Activated CD4-positive, alpha-beta memory T cell treated with anti-CD3 and anti-CD28 coated beads for 36 hours (primary cell): Measurements from ENCODE around the gene TTYH1. TPM values are rescaled to one million over a fixed set of nuclear protein-coding genes. Genes with fewer than 3 reads are reported as not detected.
A peak's percentile ranks its signal among the peaks of the same experiment; 100 is the strongest.

Experiments
- CTCF ChIA-PET: fragments of 350-600 bp; sonication (Branson Sonifier 250); formaldehyde crosslinking; loops from one replicate; lab custom pipeline; 2021; ENCODE audit warnings: antibody characterized with exemption, inconsistent platforms; lab: Charles Lee
- POLR2A ChIA-PET: fragments of 350-600 bp; sonication (Branson Sonifier 250); formaldehyde crosslinking; loops from one replicate; lab custom pipeline; 2021; ENCODE audit warnings: antibody characterized with exemption; lab: Charles Lee
- DNase-seq: peaks from one replicate; pipeline ENCODE4 v3.0.0-alpha.2; 2020
- H3K27ac Mint-ChIP-seq: one replicate; pipeline ENCODE4 v1.8.0; 2021; ENCODE audit warnings: mixed read lengths
- H3K27me3 Mint-ChIP-seq: one replicate; pipeline ENCODE4 v1.8.0; 2021; ENCODE audit warnings: mixed read lengths
- H3K36me3 Mint-ChIP-seq: one replicate; pipeline ENCODE4 v1.8.0; 2021; ENCODE audit warnings: mixed read lengths
- H3K4me1 Mint-ChIP-seq: one replicate; pipeline ENCODE4 v1.8.0; 2021; ENCODE audit warnings: low read depth, mixed read lengths
- H3K4me3 Mint-ChIP-seq: one replicate; pipeline ENCODE4 v1.8.0; 2021; ENCODE audit warnings: mild to moderate bottlenecking, mixed read lengths
- H3K9me3 Mint-ChIP-seq: one replicate; pipeline ENCODE4 v1.8.0; 2021; ENCODE audit warnings: mixed read lengths
- intact Hi-C: fragments of 100-400 bp; cut with micrococcal nuclease; formaldehyde crosslinking; loops from one replicate; pipeline ENCODE4 v1.15.1; 2023
- total RNA-seq, 2 experiments: library from RNA; stranded (reverse); gene quantifications; one replicate each; pipeline ENCODE4 v1.2.3, GENCODE V29; 2021

Gene TTYH1
- total RNA-seq, 2 experiments from 2014 or later = not detected

- ChIA-PET CTCF (no interaction called here), POLR2A (no interaction called here)
- intact Hi-C loops = no loop called here
- Mint-ChIP-seq H3K9me3 (no peaks in the 10 kb centered on the region), H3K36me3 (no peaks in the 10 kb centered on the region), H3K4me3 (no peak overlapping the region), H3K4me1 (peaks cover 5% of the 10 kb centered on the region), H3K27me3 (peaks cover 19% of the 10 kb centered on the region), H3K27ac (no peak overlapping the region)
- no peak for DNase-seq
Observed at GRCh38 chr19:54395685-54396084, 19.6 kb upstream of the TTYH1 start.

GRCh38 chr19:54399189-54399588 is 16.1 kb upstream of the TTYH1 start:
- no peak for DNase-seq
- H3K27ac Mint-ChIP-seq = no peak overlapping the region
- H3K36me3 Mint-ChIP-seq = no peaks in the 10 kb centered on the region
- POLR2A ChIA-PET = no interaction called here
- no peaks in the 10 kb centered on the region for H3K4me1 Mint-ChIP-seq
- CTCF ChIA-PET = interaction anchor here (1.0 kb wide), 1 partner anchor 38 kb away, joined by 3 read pairs; no protein-coding TSS in a partner anchor
- peaks cover 9% of the 10 kb centered on the region for H3K27me3 Mint-ChIP-seq
- intact Hi-C loops = no loop called here
- no peak overlapping the region for H3K4me3 Mint-ChIP-seq
- H3K9me3 Mint-ChIP-seq = no peaks in the 10 kb centered on the region

DNA sequence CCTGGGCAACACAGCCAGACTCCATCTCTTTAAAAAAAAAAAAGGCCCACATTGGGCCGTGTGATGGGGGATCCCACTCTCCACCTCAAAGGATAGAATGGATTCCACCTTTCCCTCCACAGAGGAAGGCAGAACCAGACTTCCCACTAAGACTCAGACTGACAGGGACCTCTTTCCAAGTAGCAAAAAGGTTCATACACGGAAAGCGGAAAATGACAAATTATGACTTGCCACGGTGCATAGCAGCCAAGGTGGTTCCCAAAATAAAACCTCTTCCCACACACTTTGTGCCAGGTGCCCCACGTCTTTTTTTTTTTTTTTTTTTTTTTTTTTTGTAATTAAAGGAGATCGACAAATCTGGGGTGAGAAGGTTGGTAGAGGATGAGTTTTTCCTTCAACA is 14.4 kb upstream of the TTYH1 start:
- no peak for DNase-seq
- CTCF ChIA-PET = interaction anchor here (1.4 kb wide), 1 partner anchor 9 kb away, joined by 3 read pairs; no protein-coding TSS in a partner anchor
- H3K4me3 Mint-ChIP-seq = no peak overlapping the region

DNA sequence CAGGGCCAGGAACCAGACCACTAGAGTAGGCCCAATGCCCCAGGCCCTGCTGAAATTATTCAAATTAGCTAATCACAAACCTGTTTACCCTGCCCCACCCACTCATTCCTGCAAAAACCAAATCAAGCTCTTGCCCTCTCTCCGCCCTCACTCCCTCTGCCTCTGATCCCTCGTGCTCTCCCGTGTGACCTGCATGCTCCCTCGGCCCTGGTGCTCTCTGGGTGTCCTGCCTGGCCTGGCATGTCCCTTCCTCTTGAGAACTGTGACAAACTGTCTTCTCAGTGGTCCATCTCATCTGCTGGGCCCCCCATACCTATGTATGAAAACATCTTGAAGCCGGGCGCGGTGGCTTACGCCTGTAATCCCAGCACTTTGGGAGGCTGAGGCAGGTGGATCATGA is 12.2 kb upstream of the TTYH1 start:
- DNase-seq = no peak
- Mint-ChIP-seq H3K4me3 (no peak overlapping the region), H3K9me3 (peaks cover 5% of the 10 kb centered on the region), H3K4me1 (no peaks in the 10 kb centered on the region), H3K27me3 (peaks cover 1% of the 10 kb centered on the region), H3K36me3 (no peaks in the 10 kb centered on the region), H3K27ac (no peak overlapping the region)
- intact Hi-C loops = no loop called here
- ChIA-PET POLR2A (no interaction called here), CTCF (no interaction called here)

More for the DNA sequence above, 14.4 kb upstream of the TTYH1 start:
- Mint-ChIP-seq H3K4me1 (no peaks in the 10 kb centered on the region), H3K27me3 (peaks cover 5% of the 10 kb centered on the region), H3K9me3 (no peaks in the 10 kb centered on the region), H3K27ac (no peak overlapping the region), H3K36me3 (no peaks in the 10 kb centered on the region)
- intact Hi-C loops = no loop called here
- POLR2A ChIA-PET = no interaction called here

DNA sequence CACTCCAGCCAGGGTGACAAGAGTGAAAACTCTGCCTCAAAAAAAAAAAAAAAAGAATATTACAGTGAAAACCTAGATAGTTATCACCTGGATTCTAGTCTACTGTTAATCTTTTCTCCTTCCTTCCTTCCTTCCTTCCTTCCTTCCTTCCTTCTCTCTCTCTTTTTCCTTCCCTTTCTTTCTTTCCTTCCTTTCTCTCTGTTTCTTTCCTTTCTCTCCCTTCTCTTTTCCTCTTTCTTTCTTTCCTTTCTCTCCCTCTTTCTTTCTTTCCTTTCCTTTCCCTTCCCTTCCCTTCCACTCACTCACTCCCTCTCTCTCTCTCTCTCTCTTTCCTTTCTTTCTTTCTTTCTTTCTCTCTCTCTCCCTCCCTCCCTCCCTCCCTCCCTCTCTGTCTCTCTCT is 9.6 kb upstream of the TTYH1 start:
- ChIA-PET CTCF (no interaction called here), POLR2A (no interaction called here)
- Mint-ChIP-seq H3K27me3 (peaks cover 1% of the 10 kb centered on the region), H3K27ac (no peak overlapping the region), H3K36me3 (peaks cover 2% of the 10 kb centered on the region), H3K9me3 (peaks cover 10% of the 10 kb centered on the region), H3K4me1 (no peaks in the 10 kb centered on the region), H3K4me3 (no peak overlapping the region)
- DNase-seq = no peak
- intact Hi-C loops = no loop called here

GRCh38 chr19:54407780-54408179 is 7.5 kb upstream of the TTYH1 start:
- H3K36me3 Mint-ChIP-seq = peaks cover 2% of the 10 kb centered on the region
- no peak overlapping the region for H3K4me3 Mint-ChIP-seq
- ChIA-PET CTCF (no interaction called here), POLR2A (no interaction called here)
- H3K9me3 Mint-ChIP-seq = peaks cover 10% of the 10 kb centered on the region
- DNase-seq = no peak
- intact Hi-C loops = no loop called here
- H3K27ac Mint-ChIP-seq = no peak overlapping the region
- no peaks in the 10 kb centered on the region for H3K4me1 Mint-ChIP-seq
- peaks cover 1% of the 10 kb centered on the region for H3K27me3 Mint-ChIP-seq

GRCh38 chr19:54408456-54409026 is 6.7 kb upstream of the TTYH1 start:
- peaks cover 10% of the 10 kb centered on the region for H3K9me3 Mint-ChIP-seq
- CTCF ChIA-PET = interaction anchor here (1.0 kb wide), 1 partner anchor 15 kb away, joined by 3 read pairs; no protein-coding TSS in a partner anchor
- peaks cover 5% of the 10 kb centered on the region for H3K27me3 Mint-ChIP-seq
- no peak overlapping the region for H3K4me3 Mint-ChIP-seq
- no peaks in the 10 kb centered on the region for H3K4me1 Mint-ChIP-seq
- peak overlapping the region; percentile 49 for H3K27ac Mint-ChIP-seq
- peaks cover 2% of the 10 kb centered on the region for H3K36me3 Mint-ChIP-seq
- intact Hi-C loops = no loop called here
- POLR2A ChIA-PET = no interaction called here
- DNase-seq = no peak

DNA sequence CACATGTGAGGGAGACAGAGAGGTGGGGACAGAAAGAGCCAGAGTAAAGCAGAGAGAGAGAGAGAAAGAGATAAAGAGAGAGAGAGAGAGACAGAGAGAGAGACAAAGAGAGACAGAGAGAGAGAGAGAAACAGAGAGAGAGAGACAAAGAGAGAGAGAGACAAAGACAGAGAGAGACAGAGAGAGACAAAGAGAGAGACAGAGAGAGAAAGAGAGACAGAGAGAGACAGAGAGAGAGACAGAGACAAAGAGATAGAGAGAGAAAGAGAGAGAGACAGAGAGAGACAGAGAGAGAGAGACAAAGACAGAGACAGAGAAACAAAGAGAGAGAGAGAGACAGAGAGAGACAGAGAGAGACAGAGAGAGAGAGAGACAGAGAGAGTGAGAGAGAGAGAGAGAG is 4.2 kb upstream of the TTYH1 start:
- Mint-ChIP-seq H3K36me3 (peaks cover 2% of the 10 kb centered on the region), H3K4me1 (no peaks in the 10 kb centered on the region), H3K27ac (no peak overlapping the region), H3K4me3 (no peak overlapping the region), H3K27me3 (peaks cover 19% of the 10 kb centered on the region), H3K9me3 (peaks cover 10% of the 10 kb centered on the region)
- no peak for DNase-seq
- ChIA-PET CTCF (interaction anchor here (1.6 kb wide), 1 partner anchor 87 kb away, joined by 5 read pairs; no protein-coding TSS in a partner anchor), POLR2A (no interaction called here)
- intact Hi-C loops = no loop called here

- no peak for DNase-seq
- H3K4me3 Mint-ChIP-seq = no peak overlapping the region
- H3K9me3 Mint-ChIP-seq = peaks cover 6% of the 10 kb centered on the region
- POLR2A ChIA-PET = no interaction called here
- CTCF ChIA-PET = no interaction called here
- peaks cover 9% of the 10 kb centered on the region for H3K4me1 Mint-ChIP-seq
- H3K27ac Mint-ChIP-seq = no peak overlapping the region
- H3K27me3 Mint-ChIP-seq = peaks cover 30% of the 10 kb centered on the region
- intact Hi-C loops = no loop called here
- H3K36me3 Mint-ChIP-seq = peaks cover 2% of the 10 kb centered on the region
Observed at GRCh38 chr19:54412877-54413276, 2.4 kb upstream of the TTYH1 start.

DNA sequence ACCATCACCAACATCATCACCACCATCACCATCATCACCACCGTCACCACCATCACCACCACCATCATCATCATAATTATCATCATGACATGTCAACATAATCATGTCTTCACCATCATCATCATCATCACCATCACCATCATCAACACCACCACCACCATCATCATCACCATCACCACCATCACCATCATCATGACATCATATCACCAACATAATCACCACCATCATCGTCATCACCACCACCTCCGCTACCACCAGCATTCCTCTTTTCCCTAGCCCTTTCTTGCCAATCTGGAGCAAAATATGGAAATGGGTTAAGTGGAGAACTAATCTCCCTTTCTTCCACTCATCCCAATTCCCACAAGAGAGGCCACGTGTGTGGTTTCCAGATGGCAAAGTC is 1.1 kb upstream of the TTYH1 start:
- ChIA-PET POLR2A (no interaction called here), CTCF (no interaction called here)
- intact Hi-C loops = no loop called here
- DNase-seq = no peak
- H3K9me3 Mint-ChIP-seq = peaks cover 1% of the 10 kb centered on the region
- peaks cover 35% of the 10 kb centered on the region for H3K27me3 Mint-ChIP-seq
- no peak overlapping the region for H3K4me3 Mint-ChIP-seq
- peaks cover 15% of the 10 kb centered on the region for H3K4me1 Mint-ChIP-seq
- no peaks in the 10 kb centered on the region for H3K36me3 Mint-ChIP-seq
- no peak overlapping the region for H3K27ac Mint-ChIP-seq

- DNase-seq = no peak
- no peak overlapping the region for H3K4me3 Mint-ChIP-seq
- peaks cover 15% of the 10 kb centered on the region for H3K4me1 Mint-ChIP-seq
- intact Hi-C loops = no loop called here
- ChIA-PET CTCF (interaction anchor here (0.8 to 1.3 kb wide), 3 partner anchors 22 to 28 kb away, joined by 4 to 5 read pairs (median 5); no protein-coding TSS in a partner anchor), POLR2A (interaction anchor here (0.5 to 0.7 kb wide), 3 partner anchors 17 to 87 kb away, joined by 3 read pairs; partner anchors contain the start of gene LENG8)
- no peaks in the 10 kb centered on the region for H3K36me3 Mint-ChIP-seq
- no peak overlapping the region for H3K27ac Mint-ChIP-seq
- peaks cover 42% of the 10 kb centered on the region for H3K27me3 Mint-ChIP-seq
- H3K9me3 Mint-ChIP-seq = no peaks in the 10 kb centered on the region
Observed at GRCh38 chr19:54415901-54416673, 823 bp downstream of the TTYH1 start.

DNA sequence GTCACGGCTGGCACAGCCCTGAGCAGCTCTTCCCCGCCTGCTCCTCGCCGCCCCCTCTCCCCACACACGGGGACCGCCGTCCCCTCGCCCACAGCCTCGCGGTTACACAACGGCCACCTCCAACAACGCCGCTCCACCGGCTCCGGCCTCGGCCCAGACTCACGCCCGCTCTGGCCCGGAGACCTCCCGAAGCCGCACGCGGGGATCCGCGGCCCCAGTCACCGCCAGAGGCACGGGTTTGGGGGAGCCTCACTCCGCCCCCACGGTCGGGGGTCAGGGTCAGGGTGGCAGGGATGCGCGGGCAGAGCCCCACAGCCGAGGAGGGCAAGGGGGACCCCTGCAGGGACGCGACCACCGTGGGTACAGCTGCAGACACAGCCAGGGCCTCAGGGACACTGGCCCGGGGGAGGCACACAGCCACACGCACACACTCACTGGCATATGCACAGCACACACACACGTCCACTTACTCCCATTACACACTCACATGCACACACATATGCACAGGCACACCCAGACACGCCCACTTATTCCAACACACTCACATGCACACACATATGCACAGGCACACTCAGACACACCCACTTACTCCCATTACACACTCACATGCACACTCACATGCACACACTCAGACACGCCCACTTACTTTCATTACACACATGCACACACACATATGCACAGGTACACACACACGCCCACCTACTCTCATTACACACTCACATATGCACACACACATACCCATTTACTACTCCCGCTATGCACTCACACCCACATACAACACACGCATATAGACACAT is 1.6 kb downstream of the TTYH1 start:
- ChIA-PET POLR2A (interaction anchor here (0.6 kb wide), 1 partner anchor 16 kb away, joined by 3 read pairs; no protein-coding TSS in a partner anchor), CTCF (interaction anchor here (0.9 kb wide), 1 partner anchor 26 kb away, joined by 5 read pairs; no protein-coding TSS in a partner anchor)
- Mint-ChIP-seq H3K27me3 (peaks cover 42% of the 10 kb centered on the region), H3K4me3 (no peak overlapping the region), H3K4me1 (peaks cover 15% of the 10 kb centered on the region), H3K9me3 (no peaks in the 10 kb centered on the region), H3K27ac (no peak overlapping the region), H3K36me3 (no peaks in the 10 kb centered on the region)
- intact Hi-C loops = no loop called here
- DNase-seq = no peak
